Activated T-cell treated with anti-CD3 and anti-CD28 coated beads, Interleukin-2, amount 50 U/mL, for 4 hours (primary cell): Measurements from ENCODE around the gene LXN. TPM values are rescaled to one million over a fixed set of nuclear protein-coding genes. Genes with fewer than 3 reads are reported as not detected.

ENCODE experiments used
- ATAC-seq, 2 donors: fragments of 200-7000 bp; cut with Tn5 transposase; one replicate each; pipeline ENCODE4 v1.10.0; 2021
- DNase-seq: peaks from one replicate; pipeline ENCODE4 v3.0.0-alpha.2; 2020
- H3K27me3 Mint-ChIP-seq: one replicate; pipeline ENCODE4 v1.8.0; 2021; ENCODE audit warnings: low read depth, mixed read lengths
- H3K36me3 Mint-ChIP-seq: one replicate; pipeline ENCODE4 v1.8.0; 2022; ENCODE audit warnings: mixed read lengths; ENCODE audit not compliant: insufficient read depth
- H3K4me1 Mint-ChIP-seq: one replicate; pipeline ENCODE4 v1.8.0; 2021; ENCODE audit warnings: low read depth, mixed read lengths
- H3K4me3 Mint-ChIP-seq: one replicate; pipeline ENCODE4 v1.8.0; 2021; ENCODE audit warnings: mild to moderate bottlenecking, moderate library complexity, mixed read lengths
- H3K9me3 Mint-ChIP-seq: one replicate; pipeline ENCODE4 v1.8.0; 2021; ENCODE audit warnings: mixed read lengths
- total RNA-seq, 3 donors: library from RNA; stranded (reverse); gene quantifications; one replicate each; pipeline ENCODE4 v1.2.1, GENCODE V29; 2021

The LXN gene
- total RNA-seq, 3 donors from 2014 or later: 2.0 to 2.3 (median 2.3) TPM

DNA sequence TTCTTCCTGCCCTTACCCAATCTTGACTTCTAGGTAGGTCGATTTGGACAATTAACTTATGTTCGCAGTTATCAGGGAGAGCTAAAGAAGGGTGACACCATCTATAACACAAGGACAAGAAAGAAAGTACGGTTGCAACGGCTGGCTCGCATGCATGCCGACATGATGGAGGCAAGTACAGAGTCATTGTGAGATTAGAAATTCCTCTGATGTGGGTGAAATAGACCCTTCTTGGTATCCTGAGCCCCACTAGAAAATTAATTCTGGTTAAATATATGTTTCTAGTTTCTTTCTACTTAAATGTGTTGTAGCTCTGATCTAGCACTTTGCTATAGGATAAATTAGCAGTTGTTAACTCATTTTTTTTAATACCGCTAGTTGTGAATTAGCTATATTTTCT, 13.6 kb downstream of the LXN start:
- Mint-ChIP-seq H3K4me3 (no peak overlapping the region), H3K36me3 (peaks cover 20% of the 10 kb centered on the region), H3K9me3 (no peaks in the 10 kb centered on the region), H3K27me3 (no peaks in the 10 kb centered on the region), H3K4me1 (peaks cover 5% of the 10 kb centered on the region)
- ATAC-seq (peak; percentile 40 to 41), DNase-seq (no peak)

DNA sequence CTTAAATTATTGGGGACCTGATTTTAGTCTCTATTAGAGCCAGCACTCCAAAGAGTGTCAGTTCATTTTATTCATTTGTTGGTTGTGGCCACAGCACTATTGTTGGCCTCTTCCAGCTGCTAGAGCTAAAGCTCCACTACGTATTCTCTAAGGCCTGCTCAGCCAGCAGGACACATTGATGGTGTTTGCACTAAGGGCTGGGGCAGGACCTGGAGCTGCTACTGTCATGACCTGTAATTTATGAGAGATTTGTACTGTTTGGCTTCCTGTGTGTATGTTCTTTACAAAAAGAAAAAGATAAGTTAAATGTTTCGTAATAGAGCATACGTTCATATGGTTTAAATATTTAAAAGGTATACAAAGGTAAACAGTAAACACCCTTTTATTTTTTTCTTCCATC, 20.0 kb downstream of the LXN start:
- no peak for DNase-seq
- ATAC-seq: no peak
- no peaks in the 10 kb centered on the region for H3K27me3 Mint-ChIP-seq
- H3K36me3 Mint-ChIP-seq: peaks cover 30% of the 10 kb centered on the region
- H3K4me3 Mint-ChIP-seq: no peak overlapping the region
- H3K4me1 Mint-ChIP-seq: peaks cover 6% of the 10 kb centered on the region
- H3K9me3 Mint-ChIP-seq: no peaks in the 10 kb centered on the region

DNA sequence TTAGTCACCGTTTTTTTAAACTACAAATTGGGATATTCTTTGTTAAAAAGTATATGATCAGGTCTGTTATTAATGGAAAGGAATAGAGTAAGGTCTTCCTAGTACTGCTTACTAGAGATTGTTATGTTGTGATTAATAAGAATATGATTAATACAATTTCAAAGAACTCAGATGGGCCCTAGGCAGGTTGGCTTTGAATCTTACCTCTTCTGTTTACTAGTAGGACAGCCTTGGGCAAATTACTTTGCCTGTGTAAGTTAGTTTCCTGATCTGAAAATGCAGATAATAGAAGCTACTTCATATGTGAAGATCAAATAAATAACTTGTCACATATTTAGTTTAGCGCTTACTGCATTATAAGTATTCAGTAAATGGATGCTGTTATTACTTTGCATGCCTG, 21.3 kb downstream of the LXN start:
- H3K4me1 Mint-ChIP-seq: peaks cover 11% of the 10 kb centered on the region

DNA sequence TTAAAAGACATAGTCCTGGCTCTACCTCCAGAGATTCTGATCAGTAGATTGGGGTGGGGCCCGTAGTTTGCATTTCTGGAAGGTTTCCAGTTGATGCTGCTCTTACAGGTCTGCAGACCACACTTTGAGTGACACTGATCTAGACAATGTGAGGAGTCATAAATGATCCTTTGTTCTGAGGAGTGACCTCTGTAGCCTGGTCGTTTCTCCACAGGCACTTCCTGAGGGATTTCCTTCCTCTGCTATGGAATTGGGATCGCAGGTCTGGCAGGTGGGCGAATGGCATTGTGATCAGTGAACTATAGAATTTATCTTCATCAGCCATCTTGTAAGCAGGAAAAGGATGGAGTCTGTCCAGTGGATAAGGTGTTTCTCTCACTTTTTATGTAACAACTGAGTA, 22.7 kb downstream of the LXN start:
- peaks cover 21% of the 10 kb centered on the region for H3K4me1 Mint-ChIP-seq
- no peak for ATAC-seq
- peaks cover 30% of the 10 kb centered on the region for H3K36me3 Mint-ChIP-seq
- no peaks in the 10 kb centered on the region for H3K27me3 Mint-ChIP-seq
- no peak overlapping the region for H3K4me3 Mint-ChIP-seq
- DNase-seq: no peak
- H3K9me3 Mint-ChIP-seq: no peaks in the 10 kb centered on the region

More for the DNA sequence above, 21.3 kb downstream of the LXN start:
- H3K27me3 Mint-ChIP-seq: no peaks in the 10 kb centered on the region
- H3K9me3 Mint-ChIP-seq: no peaks in the 10 kb centered on the region
- peaks cover 32% of the 10 kb centered on the region for H3K36me3 Mint-ChIP-seq
- ATAC-seq (no peak), DNase-seq (no peak)
- no peak overlapping the region for H3K4me3 Mint-ChIP-seq

DNA sequence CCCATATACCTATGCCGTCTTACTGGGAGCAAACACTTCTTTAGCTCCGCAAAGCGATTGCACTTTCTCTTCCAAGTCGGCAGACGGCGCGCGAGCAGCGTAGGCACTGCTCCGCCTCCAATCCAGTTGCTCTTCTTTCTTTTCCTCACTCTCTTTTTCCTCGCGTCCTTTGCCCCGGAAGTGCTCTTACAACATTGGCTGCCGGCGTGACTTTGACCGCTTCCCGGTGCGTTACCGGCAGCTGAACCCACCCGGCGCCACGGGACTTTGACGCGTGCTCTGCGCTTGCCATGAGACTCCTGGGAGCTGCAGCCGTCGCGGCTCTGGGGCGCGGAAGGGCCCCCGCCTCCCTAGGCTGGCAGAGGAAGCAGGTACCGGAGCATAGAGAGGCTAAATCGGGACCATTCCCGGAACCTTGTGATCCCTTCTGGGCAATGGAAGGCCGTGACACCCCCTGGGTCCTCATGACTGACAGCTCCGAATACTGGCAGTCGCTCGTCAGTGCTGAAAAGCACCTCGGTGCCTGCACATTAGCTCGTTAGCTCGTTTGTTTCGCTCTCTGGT, 28.0 kb downstream of the LXN start, which contains the start of gene GFM1:
Gene GFM1 (plus strand): TSS at position 183 of the 564 bp plus-strand sequence. CDS start 108 bp downstream, at position 291.
- H3K9me3 Mint-ChIP-seq: no peaks in the 10 kb centered on the region
- no peaks in the 10 kb centered on the region for H3K27me3 Mint-ChIP-seq
- peak; percentile 81 for DNase-seq
- peaks cover 16% of the 10 kb centered on the region for H3K36me3 Mint-ChIP-seq
- H3K4me1 Mint-ChIP-seq: peaks cover 40% of the 10 kb centered on the region
- peak; percentile 98 for ATAC-seq
- peak within 1 kb of the TSS; percentile 93 for H3K4me3 Mint-ChIP-seq

DNA sequence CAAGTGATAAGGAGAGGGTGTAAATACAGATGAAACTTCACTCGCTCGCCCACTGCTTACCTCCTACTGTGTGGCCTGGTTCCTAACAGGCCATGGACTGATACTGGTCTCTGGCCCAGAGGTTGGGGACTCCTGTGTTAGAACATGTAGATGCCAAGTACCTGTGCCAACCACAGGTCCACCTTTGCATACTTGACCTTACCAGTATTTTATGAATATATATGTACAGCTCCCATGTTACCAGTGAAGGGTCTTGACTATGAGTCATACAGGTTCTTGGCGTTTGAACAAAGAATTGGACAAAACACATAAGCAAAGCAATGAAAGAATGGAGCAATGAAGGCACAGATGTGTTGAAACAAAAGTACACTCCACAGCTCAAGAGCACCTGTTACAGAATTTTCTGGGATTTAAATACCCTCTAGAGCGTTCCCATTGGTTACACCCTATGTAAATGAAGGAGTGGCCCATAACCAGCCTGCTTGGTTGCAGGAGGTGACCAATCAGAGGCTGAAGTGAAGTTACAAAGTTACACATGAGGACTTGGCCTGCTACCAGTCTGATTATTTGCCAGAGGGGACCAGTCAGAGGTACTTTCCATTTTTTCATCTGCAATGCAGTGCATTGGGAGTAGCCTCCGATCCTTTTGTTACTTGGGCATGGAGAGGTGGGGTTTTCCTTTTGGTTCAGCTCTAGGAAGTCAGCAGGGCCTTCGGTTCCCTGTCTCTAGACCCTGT, 29.8 kb downstream of the LXN start:
- H3K9me3 Mint-ChIP-seq: no peaks in the 10 kb centered on the region
- no peak for DNase-seq

DNA sequence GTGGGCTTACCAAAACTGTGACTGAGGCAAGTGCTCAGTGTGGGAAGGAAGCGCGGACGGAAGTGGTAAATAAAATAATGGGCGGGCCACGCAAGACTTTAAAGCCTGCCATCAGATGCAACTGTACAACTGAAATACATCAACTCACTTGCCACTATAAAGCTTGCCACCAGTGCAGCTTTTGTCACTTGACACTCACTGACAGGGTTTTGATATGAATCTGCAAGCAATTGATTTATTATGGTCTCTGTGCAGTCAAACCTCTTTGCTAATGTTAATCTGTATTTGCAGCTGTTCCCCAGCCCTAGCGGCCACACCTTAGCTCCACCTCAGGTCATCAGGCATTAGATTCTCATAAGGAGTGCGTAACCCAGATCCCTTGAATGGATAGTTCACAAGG, 30.4 kb downstream of the LXN start:
- H3K4me3 Mint-ChIP-seq: no peak overlapping the region
- no peaks in the 10 kb centered on the region for H3K9me3 Mint-ChIP-seq
- DNase-seq (no peak), ATAC-seq (no peak)
- no peaks in the 10 kb centered on the region for H3K27me3 Mint-ChIP-seq
- peaks cover 4% of the 10 kb centered on the region for H3K36me3 Mint-ChIP-seq
- peaks cover 34% of the 10 kb centered on the region for H3K4me1 Mint-ChIP-seq

More for the DNA sequence above, 29.8 kb downstream of the LXN start:
- peaks cover 34% of the 10 kb centered on the region for H3K4me1 Mint-ChIP-seq
- no peak overlapping the region for H3K4me3 Mint-ChIP-seq
- ATAC-seq: no peak
- peaks cover 4% of the 10 kb centered on the region for H3K36me3 Mint-ChIP-seq
- no peaks in the 10 kb centered on the region for H3K27me3 Mint-ChIP-seq

DNA sequence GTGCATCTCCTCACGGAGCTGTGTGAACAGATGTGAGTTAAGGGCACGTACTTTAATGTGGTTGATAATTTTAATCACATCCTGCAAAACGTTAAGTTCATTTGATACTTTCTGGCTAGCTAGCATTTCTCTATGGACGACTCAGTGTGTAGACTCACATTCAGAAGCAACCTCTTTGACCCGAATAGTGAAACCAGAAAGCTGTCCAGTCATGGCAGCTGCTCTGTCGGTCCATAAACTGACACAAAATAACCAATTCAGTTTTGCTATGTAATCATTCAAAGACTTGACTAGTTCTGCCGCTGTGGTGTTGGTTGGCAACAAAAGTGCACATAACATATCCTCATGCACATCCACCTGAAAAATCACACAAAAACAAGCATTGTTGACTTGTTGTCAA, 31.8 kb downstream of the LXN start:
- no peaks in the 10 kb centered on the region for H3K27me3 Mint-ChIP-seq
- H3K36me3 Mint-ChIP-seq: no peaks in the 10 kb centered on the region
- ATAC-seq: no peak
- no peaks in the 10 kb centered on the region for H3K9me3 Mint-ChIP-seq
- peaks cover 25% of the 10 kb centered on the region for H3K4me1 Mint-ChIP-seq
- DNase-seq: no peak
- H3K4me3 Mint-ChIP-seq: no peak overlapping the region

DNA sequence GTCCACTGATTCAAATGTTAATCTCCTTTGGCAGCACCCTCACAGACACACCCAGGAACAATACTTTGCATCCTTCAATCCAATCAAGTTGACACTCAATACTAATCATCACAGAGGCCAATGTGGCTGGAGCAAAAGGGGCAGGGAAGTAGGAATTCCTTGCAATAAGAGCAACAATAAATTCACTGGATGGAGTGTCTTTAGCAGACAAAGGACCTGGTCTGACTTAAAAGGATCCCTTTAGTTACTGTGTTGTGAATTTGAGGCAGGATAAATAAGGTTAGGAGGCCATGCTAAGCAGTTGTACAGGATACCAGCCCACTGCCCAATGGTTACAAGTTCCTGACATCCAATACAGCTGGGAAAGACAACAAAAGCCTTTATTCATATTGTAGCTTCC, 40.5 kb downstream of the LXN start:
- H3K4me1 Mint-ChIP-seq: no peaks in the 10 kb centered on the region
- no peaks in the 10 kb centered on the region for H3K36me3 Mint-ChIP-seq
- no peaks in the 10 kb centered on the region for H3K9me3 Mint-ChIP-seq
- ATAC-seq: no peak
- peaks cover 32% of the 10 kb centered on the region for H3K27me3 Mint-ChIP-seq
- DNase-seq: no peak
- no peak overlapping the region for H3K4me3 Mint-ChIP-seq

DNA sequence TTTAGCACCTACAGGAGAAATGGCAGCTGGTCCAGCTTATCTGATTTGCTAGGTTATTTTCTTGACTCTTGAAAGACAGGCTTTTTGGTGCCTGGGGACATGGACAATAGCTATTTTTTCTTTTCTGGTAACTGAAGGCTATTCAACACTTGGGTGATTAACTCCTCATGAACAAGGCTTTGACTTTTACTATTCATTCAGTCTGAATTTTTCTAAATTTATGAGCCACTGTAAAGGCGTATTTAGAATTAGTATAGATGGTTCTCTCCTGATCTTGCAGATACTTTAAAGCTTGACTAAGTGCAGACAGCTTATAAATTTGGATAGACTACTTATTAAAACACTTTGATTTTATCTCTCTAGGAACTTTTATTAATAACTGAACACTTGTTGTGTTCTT, 46.6 kb downstream of the LXN start:
- H3K4me3 Mint-ChIP-seq: no peak overlapping the region
- peaks cover 22% of the 10 kb centered on the region for H3K27me3 Mint-ChIP-seq
- no peaks in the 10 kb centered on the region for H3K4me1 Mint-ChIP-seq
- H3K36me3 Mint-ChIP-seq: no peaks in the 10 kb centered on the region
- H3K9me3 Mint-ChIP-seq: no peaks in the 10 kb centered on the region
- no peak for DNase-seq
- ATAC-seq: no peak

DNA sequence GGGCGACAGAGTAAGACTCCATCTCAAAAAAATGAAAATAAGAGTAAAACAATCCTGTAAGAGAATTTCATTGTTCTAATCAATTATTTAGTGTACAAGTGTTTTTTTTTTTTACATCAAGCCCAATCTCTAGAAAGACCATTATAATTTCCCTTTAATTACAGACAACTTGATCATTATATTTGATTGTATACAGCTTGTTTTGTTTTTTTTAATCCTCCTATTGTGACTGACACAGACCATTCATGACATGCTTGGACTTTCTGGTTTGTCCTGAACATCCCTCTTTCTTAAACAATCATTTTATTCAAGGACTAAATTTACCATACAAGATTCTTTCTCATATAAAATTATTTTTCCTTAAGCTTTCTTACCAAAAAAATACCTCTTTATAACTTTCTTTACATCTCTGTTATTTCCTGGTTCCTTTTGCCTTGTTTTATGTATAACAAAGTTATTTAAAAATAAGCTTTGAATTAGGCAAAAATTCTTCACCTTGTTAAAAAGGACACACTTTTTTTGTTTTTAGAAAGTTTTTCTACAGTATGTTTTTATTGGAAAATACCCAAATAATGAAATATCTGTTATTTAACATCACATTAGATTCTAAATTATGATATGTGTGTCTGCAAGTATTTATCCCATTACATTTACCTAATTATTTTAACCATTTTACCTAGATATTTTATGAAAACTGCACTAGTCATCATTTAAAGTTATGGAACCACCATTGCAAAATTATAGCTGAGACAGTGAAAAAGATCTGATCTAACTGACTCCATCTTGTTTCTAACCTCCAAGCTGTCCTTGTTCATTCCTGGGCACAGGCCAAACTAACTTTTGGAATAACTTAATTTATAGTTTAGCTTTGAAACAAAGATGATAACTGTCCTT, 54.2 kb downstream of the LXN start:
- peaks cover 2% of the 10 kb centered on the region for H3K27me3 Mint-ChIP-seq
- H3K4me3 Mint-ChIP-seq: no peak overlapping the region
- DNase-seq (no peak), ATAC-seq (no peak)
- no peaks in the 10 kb centered on the region for H3K36me3 Mint-ChIP-seq
- no peaks in the 10 kb centered on the region for H3K4me1 Mint-ChIP-seq
- H3K9me3 Mint-ChIP-seq: no peaks in the 10 kb centered on the region

Other genes with a start within 250 kb of the LXN start
- gene MLF1, start 101.5 kb downstream of the LXN start, total RNA-seq: 1 to 10 TPM; 1.6 to 1.8 (median 1.6) TPM
- 100 to 1,000 TPM; 123 to 131 (median 130) TPM for gene GFM1, start 28.1 kb downstream of the LXN start, total RNA-seq
- gene RARRES1, start 59.8 kb upstream of the LXN start, total RNA-seq: not detected
- gene MFSD1, start 129.4 kb upstream of the LXN start, total RNA-seq: 10 to 100 TPM; 19.8 to 25.2 (median 20.2) TPM